Upper lobe of left lung (tissue), 4 donors: Measurements from ENCODE around the gene PSG6.

Experiments
- CTCF ChIP-seq, 6 experiments: fragments of 450-650 bp in 4 of 6; fragments of 200-600 bp in 2 of 6; sonication (generic) in 2 of 6; IDR thresholded peaks; one replicate each; pipeline ENCODE4 v1.5.1; 2016 to 2019; ENCODE audit warnings: antibody characterized with exemption in 6 of 6
- EP300 ChIP-seq, 4 donors: sonication (generic); formaldehyde crosslinking; IDR thresholded peaks; one replicate each; pipeline ENCODE4 v1.5.1; 2017; ENCODE audit warnings: antibody characterized with exemption in 4 of 4, control low read depth in 2 of 4
- POLR2A ChIP-seq, 4 donors: fragments of 450-650 bp; IDR thresholded peaks; one replicate each; pipeline ENCODE4 v1.5.1; 2016 to 2017; ENCODE audit warnings: antibody characterized with exemption in 4 of 4, mild to moderate bottlenecking in 2 of 4
- POLR2AphosphoS5 ChIP-seq, 2 donors: sonication (generic); formaldehyde crosslinking; IDR thresholded peaks; one replicate each; pipeline ENCODE4 v1.5.1; 2017; ENCODE audit warnings: antibody characterized with exemption in 2 of 2

GRCh38 chr19:42919757-42920079 is 2.0 kb upstream of the PSG6 start:
- TF ChIP-seq POLR2A (IDR thresholded peaks at IDR 0.05) (no peak), CTCF (IDR thresholded peaks at IDR 0.05) (no peak), POLR2AphosphoS5 (IDR thresholded peaks at IDR 0.05) (no peak), EP300 (IDR thresholded peaks at IDR 0.05) (no peak)
